DOHH2 (cell line): ENCODE measurements around the gene DEFB112.

Experiments used
- H3F3A ChIP-seq: fragments of 200-600 bp; sonication (generic), shearing (Covaris generic); 2 replicates; pipeline ENCODE4 v1.6.0; 2016; ENCODE audit warnings: antibody characterized with exemption, mild to moderate bottlenecking; ENCODE audit not compliant: control insufficient read depth, insufficient read depth
- H3K27ac ChIP-seq: fragments of 200-600 bp; sonication (generic); 2 replicates; pipeline ENCODE4 v1.5.1; 2014; ENCODE audit warnings: low read depth, mild to moderate bottlenecking, low read length, moderate library complexity
- H3K27me3 ChIP-seq: fragments of 200-600 bp; sonication (generic); 2 replicates; pipeline ENCODE4 v1.6.1; 2014; ENCODE audit warnings: mild to moderate bottlenecking, low read length, mixed read lengths; ENCODE audit not compliant: control insufficient read depth
- H3K36me3 ChIP-seq: fragments of 200-600 bp; sonication (generic); 2 replicates; pipeline ENCODE4 v1.6.1; 2014; ENCODE audit warnings: mild to moderate bottlenecking, low read length, moderate library complexity, mixed read lengths; ENCODE audit not compliant: control insufficient read depth
- H3K4me1 ChIP-seq: fragments of 200-600 bp; sonication (generic); 2 replicates; pipeline ENCODE4 v1.6.1; 2014; ENCODE audit warnings: mild to moderate bottlenecking, low read length, mixed read lengths; ENCODE audit not compliant: control insufficient read depth
- H3K4me2 ChIP-seq: fragments of 200-600 bp; sonication (generic); 2 replicates; pipeline ENCODE4 v1.6.0; 2014; ENCODE audit warnings: mild to moderate bottlenecking, low read length, moderate library complexity
- H3K4me3 ChIP-seq: fragments of 200-600 bp; sonication (generic); 2 replicates; pipeline ENCODE4 v1.5.1; 2014; ENCODE audit warnings: mild to moderate bottlenecking, low read length, mixed read lengths
- H3K79me2 ChIP-seq: fragments of 200-600 bp; sonication (generic); 2 replicates; pipeline ENCODE4 v1.6.1; 2014; ENCODE audit warnings: mild to moderate bottlenecking, low read length, mixed read lengths; ENCODE audit not compliant: control insufficient read depth
- H3K9me2 ChIP-seq: fragments of 200-600 bp; sonication (generic); replicated peaks from 2 replicates; pipeline ENCODE4 v1.6.1; 2014; ENCODE audit warnings: mild to moderate bottlenecking, low read length, mixed read lengths; ENCODE audit not compliant: control insufficient read depth
- H3K9me3 ChIP-seq: fragments of 200-600 bp; sonication (generic); 2 replicates; pipeline ENCODE4 v1.6.1; 2014; ENCODE audit warnings: antibody characterized with exemption, low read length, mixed read lengths; ENCODE audit not compliant: control insufficient read depth, insufficient read depth
- H4K20me1 ChIP-seq: fragments of 200-600 bp; sonication (generic); 2 replicates; pipeline ENCODE4 v1.6.0; 2014; ENCODE audit warnings: low read depth, mild to moderate bottlenecking, antibody characterized with exemption, low read length, moderate library complexity; ENCODE audit not compliant: control insufficient read depth, insufficient read depth
- CTCF ChIP-seq: fragments of 200-600 bp; sonication (generic); IDR thresholded peaks from one replicate; pipeline ENCODE4 v1.5.1; 2014; ENCODE audit warnings: antibody characterized with exemption, mild to moderate bottlenecking, low read depth, low read length; ENCODE audit not compliant: poor library complexity, severe bottlenecking
- EZH2phosphoT487 ChIP-seq: fragments of 200-600 bp; sonication (generic); IDR thresholded peaks from 2 replicates; pipeline ENCODE4 v1.6.1; 2017; ENCODE audit warnings: borderline replicate concordance, mild to moderate bottlenecking, antibody characterized with exemption, low read length, moderate library complexity, mixed read lengths

DEFB112 gene

GRCh38 chr6:50096296-50096695, 46.6 kb upstream of the DEFB112 start:
- Histone ChIP-seq H4K20me1 (no peaks in the 10 kb centered on the region), H3K4me3 (no peak overlapping the region), H3K36me3 (no peaks in the 10 kb centered on the region)

GRCh38 chr6:50093938-50094272, 44.2 kb upstream of the DEFB112 start:
- no peaks in the 10 kb centered on the region for H4K20me1 ChIP-seq
- no peak overlapping the region for H3K27ac ChIP-seq
- H3K4me1 ChIP-seq = no peaks in the 10 kb centered on the region
- H3K4me2 ChIP-seq = no peak overlapping the region
- H3K79me2 ChIP-seq = no peaks in the 10 kb centered on the region
- no peak overlapping the region for H3K4me3 ChIP-seq
- H3K27me3 ChIP-seq = no peaks in the 10 kb centered on the region
- no peaks in the 10 kb centered on the region for H3F3A ChIP-seq
- no peaks in the 10 kb centered on the region for H3K9me2 ChIP-seq
- no peaks in the 10 kb centered on the region for H3K9me3 ChIP-seq
- TF ChIP-seq EZH2phosphoT487 (no peak), CTCF (no peak)
- H3K36me3 ChIP-seq = no peaks in the 10 kb centered on the region

More at GRCh38 chr6:50096296-50096695, 46.6 kb upstream of the DEFB112 start:
- Histone ChIP-seq H3K4me1 (no peaks in the 10 kb centered on the region), H3K9me2 (no peaks in the 10 kb centered on the region), H3F3A (no peaks in the 10 kb centered on the region), H3K9me3 (no peaks in the 10 kb centered on the region), H3K27me3 (no peaks in the 10 kb centered on the region), H3K27ac (no peak overlapping the region), H3K79me2 (no peaks in the 10 kb centered on the region), H3K4me2 (no peak overlapping the region)
- TF ChIP-seq CTCF = no peak
- no peak for TF ChIP-seq EZH2phosphoT487

- TF ChIP-seq CTCF = no peak
- TF ChIP-seq EZH2phosphoT487 = no peak
- Histone ChIP-seq H3K4me1 (no peaks in the 10 kb centered on the region), H3K4me2 (no peak overlapping the region), H3K9me2 (no peaks in the 10 kb centered on the region), H3K9me3 (no peaks in the 10 kb centered on the region), H3K4me3 (no peak overlapping the region), H3K27me3 (no peaks in the 10 kb centered on the region), H3K36me3 (no peaks in the 10 kb centered on the region), H3F3A (no peaks in the 10 kb centered on the region), H4K20me1 (no peaks in the 10 kb centered on the region), H3K79me2 (no peaks in the 10 kb centered on the region), H3K27ac (no peak overlapping the region)
These were observed 43.6 kb upstream of the DEFB112 start for GRCh38 chr6:50093116-50093937.
